A549 treated with DMSO at 1 μM for 4 hours (cell line): ENCODE measurements around the gene TOE1. TPM values are rescaled to one million over a fixed set of nuclear protein-coding genes. Genes with fewer than 3 reads are reported as not detected.

Experiments used
- total RNA-seq: library from RNA; stranded (reverse); fragments of 200-300 nt; extraction: Qiagen RNA extraction; gene quantifications from 5 replicates; pipeline ENCODE4 v1.2.3, GENCODE V29; 2022; ENCODE audit warnings: low read depth

The TOE1 gene
- total RNA-seq = 12.3 to 14.6 TPM (median 14.3 TPM) in 5 replicates

DNA sequence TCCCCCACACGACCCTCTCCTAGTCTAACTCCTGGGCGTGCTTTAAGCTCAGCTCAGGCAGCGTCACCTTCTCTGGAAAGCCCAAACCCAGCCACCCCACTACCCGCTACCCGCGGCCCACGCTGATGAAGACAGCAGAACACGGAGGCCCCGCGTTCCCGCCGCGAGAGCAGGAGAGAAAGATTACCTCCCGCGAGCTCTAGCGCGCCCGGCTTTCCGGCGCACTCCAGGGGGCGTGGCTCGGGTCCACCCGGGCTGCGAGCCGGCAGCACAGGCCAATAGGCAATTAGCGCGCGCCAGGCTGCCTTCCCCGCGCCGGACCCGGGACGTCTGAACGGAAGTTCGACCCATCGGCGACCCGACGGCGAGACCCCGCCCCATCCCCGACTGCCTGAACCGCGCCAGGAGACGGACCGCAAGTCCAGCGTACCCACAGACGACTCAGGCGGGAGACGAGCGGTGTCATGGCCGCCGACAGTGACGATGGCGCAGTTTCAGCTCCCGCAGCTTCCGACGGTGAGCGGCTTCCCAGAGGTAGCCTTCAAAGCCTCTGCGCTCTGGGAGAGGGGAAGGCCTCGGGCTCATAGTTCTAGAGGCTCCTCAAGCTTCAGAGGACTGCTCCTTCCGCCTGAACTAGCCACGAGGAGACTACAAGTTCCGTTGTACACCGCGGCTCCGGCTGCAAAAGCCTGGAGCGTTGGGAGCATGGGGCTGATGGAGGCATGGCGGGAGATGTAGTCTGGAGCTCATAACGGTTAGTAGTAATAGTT is at the start of gene TOE1, which contains the start of gene MUTYH:
TOE1 (plus strand) TSS at position 382 of the 770 bp plus-strand sequence; CDS start at position 465, 83 bp downstream.
MUTYH (minus strand) TSS at position 652 of the 770 bp plus-strand sequence. CDS start 5,935 bp downstream, outside the sequence.

DNA sequence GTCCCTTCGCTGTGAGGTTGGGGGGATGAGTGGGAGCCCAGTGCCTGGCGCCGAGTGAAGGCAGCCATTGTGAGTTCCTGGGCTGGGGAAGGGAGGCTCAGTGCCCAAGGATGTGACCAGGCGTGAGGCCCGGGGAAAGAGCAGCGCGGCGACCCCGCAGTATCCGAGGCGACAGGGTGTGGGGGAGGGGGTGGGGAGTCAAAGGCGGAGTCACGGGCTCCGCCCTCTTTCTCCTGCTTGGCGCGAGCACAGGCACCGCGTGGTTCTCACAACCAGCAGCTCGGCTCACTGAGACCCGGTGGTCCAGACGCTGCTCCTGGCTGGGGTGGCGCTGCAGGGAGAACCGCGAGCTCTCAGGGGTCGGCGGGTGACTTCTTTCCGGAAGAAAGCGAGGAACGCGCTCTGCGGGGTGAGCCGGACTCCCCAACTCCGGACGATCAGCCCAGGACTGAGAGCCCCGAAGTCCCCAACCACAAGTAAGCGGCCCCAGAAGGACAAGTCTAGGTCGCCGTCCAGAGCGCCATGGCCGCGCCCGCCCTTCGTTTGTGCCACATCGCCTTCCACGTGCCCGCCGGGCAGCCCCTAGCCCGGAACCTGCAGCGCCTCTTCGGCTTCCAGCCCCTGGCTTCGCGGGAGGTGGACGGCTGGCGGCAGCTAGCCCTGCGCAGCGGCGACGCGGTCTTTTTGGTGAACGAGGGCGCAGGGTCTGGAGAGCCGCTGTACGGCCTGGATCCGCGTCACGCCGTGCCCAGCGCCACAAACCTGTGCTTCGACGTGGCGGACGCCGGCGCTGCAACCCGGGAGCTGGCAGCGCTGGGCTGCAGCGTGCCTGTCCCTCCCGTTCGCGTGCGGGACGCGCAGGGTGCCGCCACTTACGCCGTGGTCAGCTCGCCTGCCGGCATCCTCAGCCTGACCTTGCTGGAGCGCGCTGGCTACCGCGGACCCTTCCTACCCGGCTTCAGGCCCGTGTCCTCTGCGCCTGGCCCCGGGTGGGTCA is 13.0 kb upstream of the TOE1 start, which contains the start of gene HPDL:
HPDL (plus strand) TSS at position 269 of the 997 bp plus-strand sequence; CDS start at position 523, 254 bp downstream.

Other genes with a start within 250 kb of the TOE1 start
- gene ZSWIM5, start 133.6 kb upstream of the TOE1 start, total RNA-seq = 0.40 to 0.66 TPM (median 0.55 TPM) in 5 replicates
- gene HPDL, start 13.3 kb upstream of the TOE1 start, total RNA-seq = 4.2 to 5.7 TPM (median 4.3 TPM) in 5 replicates
- gene MUTYH, start 270 bp downstream of the TOE1 start, total RNA-seq = 5.1 to 11.2 TPM (median 9.7 TPM) in 5 replicates
- gene TESK2, start 151.0 kb downstream of the TOE1 start, total RNA-seq = 0.30 to 0.39 TPM (median 0.34 TPM) in 5 replicates
- 1.5 to 2.0 TPM (median 1.7 TPM) in 5 replicates for gene CCDC163, start 159.9 kb downstream of the TOE1 start, total RNA-seq
- gene MMACHC, start 160.1 kb downstream of the TOE1 start, total RNA-seq = 1.8 to 2.1 TPM (median 1.8 TPM) in 5 replicates
- 2,102 to 2,627 TPM (median 2,236 TPM) in 5 replicates for gene PRDX1, start 181.7 kb downstream of the TOE1 start, total RNA-seq
- 74.6 to 95.9 TPM (median 77.9 TPM) in 5 replicates for gene AKR1A1, start 210.7 kb downstream of the TOE1 start, total RNA-seq
- 124 to 159 TPM (median 131 TPM) in 5 replicates for gene NASP, start 243.9 kb downstream of the TOE1 start, total RNA-seq